GM20431 (cell line): ENCODE measurements around the gene FAR1.

Experiments used
- in situ Hi-C: fragments of 300-500 bp; cut with MseI, MboI; formaldehyde crosslinking; loops from one replicate; pipeline ENCODE4 v1.15.0; 2020; ENCODE audit warnings: low sequenced_read_pairs; ENCODE audit not compliant: unreplicated experiment

FAR1 gene

DNA sequence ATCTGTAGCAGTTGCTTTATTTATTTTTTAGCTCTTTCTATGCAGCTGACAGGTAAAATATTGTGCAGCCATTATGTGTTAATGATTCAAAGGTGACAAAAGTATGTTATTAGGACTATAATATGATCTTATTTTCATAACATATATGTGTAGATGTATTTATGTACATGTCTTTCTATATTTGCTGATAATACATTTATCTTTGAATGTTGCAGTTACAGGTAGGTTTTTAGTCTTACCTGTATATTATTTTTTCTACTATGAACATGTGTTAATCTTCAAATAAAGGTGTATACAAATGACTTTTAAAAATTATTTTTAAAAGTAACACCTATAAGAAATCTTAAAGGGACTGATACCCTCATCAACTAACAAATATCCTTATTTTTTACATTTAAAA is 33.6 kb downstream of the FAR1 start:
- in situ Hi-C loops = no loop called here

- in situ Hi-C loops = no loop called here
These were observed 37.2 kb downstream of the FAR1 start for GRCh38 chr11:13705710-13706109.

GRCh38 chr11:13713982-13714381 is 45.5 kb downstream of the FAR1 start:
- in situ Hi-C loops = no loop called here

DNA sequence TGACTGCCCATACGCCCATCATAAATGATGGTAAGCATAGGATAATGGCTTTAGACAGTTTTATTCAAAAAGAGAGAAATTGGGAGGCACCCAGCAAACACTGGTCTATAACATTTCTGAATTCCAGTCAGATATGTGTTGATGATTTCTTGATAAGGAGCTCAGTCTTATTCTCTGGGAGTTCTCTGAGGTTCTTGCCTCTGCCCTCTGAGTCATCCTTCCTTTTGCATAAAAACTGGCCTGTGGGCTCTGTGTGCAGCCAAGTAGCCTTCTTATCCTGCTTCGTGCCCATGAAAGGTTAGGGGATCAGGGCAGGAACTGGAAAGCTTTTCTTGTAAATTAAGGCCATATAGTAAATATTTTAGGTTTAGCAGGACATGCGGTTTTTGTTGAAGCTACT is 48.9 kb downstream of the FAR1 start:
- in situ Hi-C loops = no loop called here

DNA sequence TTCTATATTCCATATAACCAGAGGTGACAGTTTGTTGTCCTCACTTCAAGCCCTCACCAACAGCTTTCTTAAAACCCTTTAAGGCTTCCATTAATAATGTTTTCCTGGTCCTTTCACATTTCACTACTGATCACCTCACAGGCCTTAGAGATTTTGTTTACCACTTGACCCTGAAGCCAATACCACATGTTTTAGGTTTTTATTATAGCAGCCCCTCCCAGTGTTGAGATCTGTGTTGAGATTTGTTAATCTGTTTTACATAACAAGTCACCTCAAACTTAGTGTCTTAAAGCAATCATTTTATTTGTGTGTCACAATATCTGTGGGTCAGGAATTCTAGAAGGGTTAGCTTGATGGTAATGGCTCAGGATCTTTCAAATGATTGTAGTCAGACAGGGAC is 49.9 kb downstream of the FAR1 start:
- in situ Hi-C loops = no loop called here

GRCh38 chr11:13720940-13721339 is 52.5 kb downstream of the FAR1 start:
- in situ Hi-C loops = no loop called here

DNA sequence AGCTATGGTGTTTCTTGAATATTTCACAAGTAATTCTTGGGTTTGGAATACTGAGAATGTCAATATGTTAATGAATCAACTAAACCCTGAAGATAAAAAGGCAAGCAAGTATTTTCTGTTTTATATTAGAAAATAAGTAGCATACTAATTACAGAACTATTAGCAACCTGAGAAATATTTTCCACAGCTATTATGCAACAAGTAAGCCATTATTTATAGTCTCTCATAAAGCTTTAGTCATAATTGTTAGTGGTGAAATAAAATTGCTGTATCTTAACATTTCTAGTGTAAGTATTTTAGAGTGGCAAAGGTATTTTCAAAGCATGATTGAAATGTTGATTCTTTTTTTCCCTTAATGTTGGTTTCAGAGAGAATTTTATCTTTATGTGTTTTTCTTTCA is 53.3 kb downstream of the FAR1 start:
- in situ Hi-C loops = no loop called here

DNA sequence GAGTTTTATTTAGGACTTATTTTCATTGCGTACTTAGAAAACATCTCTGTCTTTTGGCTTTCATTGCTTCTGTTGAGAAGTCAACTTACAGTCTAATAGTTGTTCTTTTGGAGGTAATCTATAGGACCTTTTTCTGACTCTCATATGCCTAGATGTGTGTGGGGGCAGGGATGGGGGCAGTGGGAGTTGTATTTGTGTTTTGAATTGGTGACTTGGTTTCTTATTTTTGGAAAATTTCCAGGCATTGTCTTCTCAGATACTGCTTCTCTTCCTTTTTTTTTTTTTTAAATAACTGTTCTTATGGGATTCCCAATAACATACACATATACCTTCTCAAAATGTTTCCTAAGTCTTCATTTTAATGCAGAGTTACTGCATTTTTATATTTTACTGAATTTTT is 58.0 kb downstream of the FAR1 start:
- in situ Hi-C loops = no loop called here

DNA sequence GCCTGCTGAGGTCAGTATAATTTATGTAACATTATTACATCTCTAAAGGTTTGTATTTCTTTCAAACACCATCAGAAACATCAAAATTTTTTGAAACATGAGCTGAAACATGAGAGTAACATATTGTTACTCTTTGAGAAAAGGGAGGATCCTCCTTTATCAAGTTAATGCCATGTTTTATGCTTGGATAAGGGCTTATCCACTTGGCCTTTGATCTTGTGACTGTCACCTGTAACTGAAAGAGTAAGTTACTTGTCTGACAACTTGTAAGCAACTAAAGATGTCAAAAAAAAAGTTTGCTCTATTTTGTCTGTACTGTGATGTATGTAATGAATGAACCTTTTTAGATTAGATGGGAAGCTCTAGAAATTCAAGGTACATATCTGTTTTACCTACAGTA is 59.6 kb downstream of the FAR1 start:
- in situ Hi-C loops = no loop called here

DNA sequence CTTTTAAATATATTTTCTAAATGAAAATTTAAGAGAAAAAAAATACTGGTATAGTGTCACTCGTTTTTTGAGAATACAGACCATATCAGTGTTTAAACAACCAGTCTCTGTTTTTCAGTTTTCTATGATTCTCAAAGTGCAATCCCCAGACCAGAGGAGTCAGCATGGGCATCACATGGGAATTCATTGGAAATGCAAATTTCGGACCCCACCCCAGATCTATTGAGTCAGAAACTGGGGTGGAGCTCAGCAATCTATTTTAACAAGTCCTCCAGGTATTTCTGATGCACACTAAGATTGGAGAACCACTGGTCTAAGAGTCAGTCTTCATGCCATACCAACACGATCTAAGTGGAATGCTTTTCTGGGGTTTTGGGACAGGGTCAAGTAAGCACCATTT is 66.1 kb downstream of the FAR1 start:
- in situ Hi-C loops = no loop called here

GRCh38 chr11:13745165-13745564 is 76.7 kb downstream of the FAR1 start:
- in situ Hi-C loops = no loop called here

DNA sequence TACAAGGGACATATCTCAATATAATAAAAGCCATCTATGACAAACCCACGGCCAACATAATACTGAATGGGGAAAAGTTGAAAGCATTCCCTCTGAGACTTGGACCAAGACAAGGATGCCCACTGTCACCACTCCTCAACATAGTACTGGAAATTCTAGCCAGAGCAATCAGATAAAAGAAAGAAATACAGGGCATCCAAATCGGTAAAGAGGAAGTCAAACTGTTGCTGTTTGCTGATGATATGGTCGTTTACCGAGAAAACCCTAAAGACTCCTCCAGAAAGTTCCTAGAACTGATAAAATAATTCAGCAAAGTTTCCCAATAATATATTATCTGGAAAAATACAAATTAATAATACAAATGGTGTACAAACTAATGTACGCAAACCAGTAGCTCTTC is 84.8 kb downstream of the FAR1 start:
- in situ Hi-C loops = loop anchor here (25.0 kb wide), 1 partner anchor 484 kb away; no protein-coding TSS in a partner anchor

GRCh38 chr11:13759050-13759449 is 90.6 kb downstream of the FAR1 start:
- in situ Hi-C loops = loop anchor here (25.0 kb wide), 1 partner anchor 478 kb away; no protein-coding TSS in a partner anchor

- in situ Hi-C loops = loop anchor here (25.0 kb wide), 1 partner anchor 477 kb away; no protein-coding TSS in a partner anchor
These were observed 91.6 kb downstream of the FAR1 start for GRCh38 chr11:13760115-13760514.

- in situ Hi-C loops = loop anchor here (25.0 kb wide), 1 partner anchor 476 kb away; no protein-coding TSS in a partner anchor
These were observed 92.8 kb downstream of the FAR1 start for GRCh38 chr11:13761250-13761649.

DNA sequence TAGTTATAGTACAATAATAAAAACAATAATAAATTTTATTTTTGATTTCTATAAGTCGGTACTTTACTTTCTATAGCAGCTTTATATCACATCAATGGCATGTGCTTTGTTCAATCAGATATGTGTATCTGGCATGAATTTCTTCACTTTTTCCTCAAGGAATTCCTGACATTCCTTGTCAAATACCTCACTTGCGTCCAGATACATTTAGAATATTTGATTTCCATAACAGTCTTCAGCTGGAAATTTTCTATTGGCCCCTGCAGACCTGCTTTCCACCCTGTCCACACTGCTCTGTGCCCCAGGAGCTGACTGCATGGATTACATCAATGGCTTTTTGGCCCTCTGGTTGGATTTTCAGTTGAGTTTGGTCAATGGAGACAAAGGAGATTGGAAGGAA is 93.2 kb downstream of the FAR1 start:
- in situ Hi-C loops = loop anchor here (25.0 kb wide), 1 partner anchor 476 kb away; no protein-coding TSS in a partner anchor

DNA sequence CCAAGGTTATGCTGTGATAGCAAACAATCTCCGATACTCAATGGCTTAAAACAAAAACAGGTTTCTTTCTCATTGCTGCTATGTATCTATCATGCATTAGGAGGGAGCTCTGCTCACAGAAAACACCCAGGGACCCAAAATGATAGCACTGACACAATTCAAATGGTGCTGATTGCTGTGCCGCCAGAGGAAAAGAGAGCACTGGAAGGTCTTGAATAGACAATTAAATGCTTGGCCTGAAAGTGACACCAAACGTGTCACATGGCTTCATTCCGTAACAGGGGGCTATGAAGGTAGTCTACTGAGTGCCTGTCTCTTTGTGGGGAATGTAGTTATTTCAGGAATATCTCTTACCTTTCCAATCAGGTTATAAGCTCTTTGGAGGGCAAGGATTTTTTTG is 94.2 kb downstream of the FAR1 start:
- in situ Hi-C loops = loop anchor here (25.0 kb wide), 1 partner anchor 475 kb away; no protein-coding TSS in a partner anchor

GRCh38 chr11:13763341-13763740 is 94.9 kb downstream of the FAR1 start:
- in situ Hi-C loops = loop anchor here (25.0 kb wide), 1 partner anchor 474 kb away; no protein-coding TSS in a partner anchor

GRCh38 chr11:13765886-13766285 is 97.4 kb downstream of the FAR1 start:
- in situ Hi-C loops = loop anchor here (25.0 kb wide), 1 partner anchor 471 kb away; no protein-coding TSS in a partner anchor

DNA sequence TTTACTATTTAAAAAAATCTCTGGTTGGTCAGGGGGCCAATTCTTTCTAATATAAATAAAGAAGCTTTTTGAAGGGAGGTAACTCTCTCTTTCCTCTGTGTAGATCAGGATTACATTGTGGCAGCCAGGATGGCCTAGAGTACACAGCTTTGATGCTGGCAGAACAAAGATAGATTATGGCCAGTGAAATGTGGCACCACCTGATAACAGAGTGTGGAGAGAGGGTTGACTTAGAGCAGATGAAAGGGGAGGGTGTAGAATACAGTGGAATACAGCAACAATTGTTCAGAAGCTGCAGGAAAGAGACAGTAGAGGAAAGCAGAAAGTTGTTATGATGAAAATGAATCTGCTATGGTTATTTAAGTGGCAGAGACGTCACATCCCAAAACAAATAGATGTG is 99.0 kb downstream of the FAR1 start:
- in situ Hi-C loops = loop anchor here (25.0 kb wide), 1 partner anchor 470 kb away; no protein-coding TSS in a partner anchor

- in situ Hi-C loops = loop anchor here (25.0 kb wide), 1 partner anchor 468 kb away; no protein-coding TSS in a partner anchor
These were observed 100.7 kb downstream of the FAR1 start for GRCh38 chr11:13769188-13769587.

- in situ Hi-C loops = loop anchor here (25.0 kb wide), 1 partner anchor 466 kb away; no protein-coding TSS in a partner anchor
These were observed 102.7 kb downstream of the FAR1 start for GRCh38 chr11:13771151-13771550.
